Mammary epithelial cell (primary cell): Measurements from ENCODE around the gene FBXL15.

Source experiments
- EZH2 ChIP-seq: IDR thresholded peaks from 2 replicates; pipeline ENCODE4 v1.6.1; 2012; ENCODE audit warnings: low read length, inconsistent platforms, borderline replicate concordance
- TF ChIP-seq, protein P1 (sequence below), 2 donors: IDR thresholded peaks in 1 of 2; conservative IDR thresholded peaks in 1 of 2; 2 replicates each; pipeline ENCODE4 v1.5.1; 2011 to 2012; ENCODE audit warnings: inconsistent platforms in 2 of 2, low read length in 2 of 2, mild to moderate bottlenecking in 2 of 2, control low read depth in 1 of 2, low read depth in 1 of 2; ENCODE audit not compliant: insufficient read depth in 1 of 2; ENCODE audit errors: extremely low read depth in 1 of 2

- TF ChIP-seq, protein P1, sequence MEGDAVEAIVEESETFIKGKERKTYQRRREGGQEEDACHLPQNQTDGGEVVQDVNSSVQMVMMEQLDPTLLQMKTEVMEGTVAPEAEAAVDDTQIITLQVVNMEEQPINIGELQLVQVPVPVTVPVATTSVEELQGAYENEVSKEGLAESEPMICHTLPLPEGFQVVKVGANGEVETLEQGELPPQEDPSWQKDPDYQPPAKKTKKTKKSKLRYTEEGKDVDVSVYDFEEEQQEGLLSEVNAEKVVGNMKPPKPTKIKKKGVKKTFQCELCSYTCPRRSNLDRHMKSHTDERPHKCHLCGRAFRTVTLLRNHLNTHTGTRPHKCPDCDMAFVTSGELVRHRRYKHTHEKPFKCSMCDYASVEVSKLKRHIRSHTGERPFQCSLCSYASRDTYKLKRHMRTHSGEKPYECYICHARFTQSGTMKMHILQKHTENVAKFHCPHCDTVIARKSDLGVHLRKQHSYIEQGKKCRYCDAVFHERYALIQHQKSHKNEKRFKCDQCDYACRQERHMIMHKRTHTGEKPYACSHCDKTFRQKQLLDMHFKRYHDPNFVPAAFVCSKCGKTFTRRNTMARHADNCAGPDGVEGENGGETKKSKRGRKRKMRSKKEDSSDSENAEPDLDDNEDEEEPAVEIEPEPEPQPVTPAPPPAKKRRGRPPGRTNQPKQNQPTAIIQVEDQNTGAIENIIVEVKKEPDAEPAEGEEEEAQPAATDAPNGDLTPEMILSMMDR (conservative IDR thresholded peaks at IDR 0.05 in 1 of 2, IDR thresholded peaks at IDR 0.05 in 1 of 2; ENCODE audit: extremely low read depth in 1 of 2, insufficient read depth in 1 of 2, low read depth in 1 of 2, low read length in 2 of 2) = no peak
- TF ChIP-seq EZH2 = no peak
These were observed 13.0 kb downstream of the FBXL15 start for GRCh38 chr10:102433619-102434046.
